Loucy (cell line): ENCODE results near the gene UBE2Q1.

Experiments used
- H2AFZ ChIP-seq: fragments of 200-600 bp; sonication (generic); 2 replicates; pipeline ENCODE4 v1.6.0; 2016; ENCODE audit warnings: antibody characterized with exemption, mild to moderate bottlenecking, low read length, moderate library complexity
- H3F3A ChIP-seq: fragments of 200-600 bp; 2 replicates; pipeline ENCODE4 v1.6.0; 2016; ENCODE audit warnings: antibody characterized with exemption, low read depth, mild to moderate bottlenecking
- H3K27me3 ChIP-seq: fragments of 200-600 bp; sonication (generic); 2 replicates; pipeline ENCODE4 v1.6.1; 2014; ENCODE audit warnings: low read length, mild to moderate bottlenecking; ENCODE audit not compliant: insufficient read depth, poor library complexity, severe bottlenecking
- H3K36me3 ChIP-seq: fragments of 200-600 bp; sonication (generic); 2 replicates; pipeline ENCODE4 v1.6.1; 2016; ENCODE audit warnings: low read length; ENCODE audit not compliant: insufficient read depth
- H3K4me1 ChIP-seq: fragments of 200-600 bp; sonication (generic); 2 replicates; pipeline ENCODE4 v1.5.1; 2014; ENCODE audit warnings: low read length, mild to moderate bottlenecking; ENCODE audit not compliant: insufficient read depth, poor library complexity, severe bottlenecking
- H3K4me2 ChIP-seq: fragments of 200-600 bp; sonication (generic); 2 replicates; pipeline ENCODE4 v1.6.0; 2014; ENCODE audit warnings: antibody characterized with exemption, low read length, low read depth, mild to moderate bottlenecking; ENCODE audit not compliant: poor library complexity, severe bottlenecking
- H3K4me3 ChIP-seq: fragments of 200-600 bp; sonication (generic); 2 replicates; pipeline ENCODE4 v1.5.1; 2014; ENCODE audit warnings: low read length, mild to moderate bottlenecking, mixed read lengths; ENCODE audit not compliant: poor library complexity, severe bottlenecking
- H3K79me2 ChIP-seq: fragments of 200-600 bp; sonication (generic); 2 replicates; pipeline ENCODE4 v1.6.1; 2014; ENCODE audit warnings: low read length; ENCODE audit not compliant: insufficient read depth
- H3K9ac ChIP-seq: fragments of 200-600 bp; sonication (generic); 2 replicates; pipeline ENCODE4 v1.6.0; 2014; ENCODE audit warnings: mild to moderate bottlenecking, low read depth, low read length, moderate library complexity; ENCODE audit not compliant: poor library complexity, severe bottlenecking
- H3K9me2 ChIP-seq: fragments of 200-600 bp; sonication (generic); replicated peaks from 2 replicates; pipeline ENCODE4 v1.6.1; 2016; ENCODE audit warnings: low read depth, low read length, mixed read lengths
- H3K9me3 ChIP-seq: fragments of 200-600 bp; sonication (generic); 2 replicates; pipeline ENCODE4 v1.6.1; 2014; ENCODE audit warnings: mild to moderate bottlenecking, antibody characterized with exemption, low read length, low read depth; ENCODE audit not compliant: insufficient read depth
- H4K20me1 ChIP-seq: fragments of 200-600 bp; sonication (generic); 2 replicates; pipeline ENCODE4 v1.6.0; 2014; ENCODE audit warnings: antibody characterized with exemption, low read length, mild to moderate bottlenecking; ENCODE audit not compliant: insufficient read depth, poor library complexity, severe bottlenecking
- CTCF ChIP-seq: fragments of 200-600 bp; sonication (generic); conservative IDR thresholded peaks from 2 replicates; pipeline ENCODE4 v1.5.1; 2014; ENCODE audit warnings: mild to moderate bottlenecking, antibody characterized with exemption, low read length
- EZH2phosphoT487 ChIP-seq: fragments of 200-600 bp; IDR thresholded peaks from 2 replicates; pipeline ENCODE4 v1.6.1; 2018; ENCODE audit warnings: antibody characterized with exemption, mild to moderate bottlenecking, moderate library complexity, borderline replicate concordance

The UBE2Q1 gene

GRCh38 chr1:154571964-154572288 is 13.5 kb upstream of the UBE2Q1 start:
- Histone ChIP-seq H3K4me1 (peaks cover 15% of the 10 kb centered on the region), H3K9me3 (no peaks in the 10 kb centered on the region), H4K20me1 (no peaks in the 10 kb centered on the region), H3K27me3 (no peaks in the 10 kb centered on the region), H3K9ac (no peak overlapping the region), H3K4me3 (no peak overlapping the region), H3K36me3 (no peaks in the 10 kb centered on the region), H3K4me2 (no peak overlapping the region), H2AFZ (no peak overlapping the region), H3K79me2 (no peaks in the 10 kb centered on the region), H3K9me2 (no peaks in the 10 kb centered on the region), H3F3A (no peaks in the 10 kb centered on the region)
- no peak for TF ChIP-seq EZH2phosphoT487
- TF ChIP-seq CTCF, result no peak

- no peak overlapping the region for H3K9ac ChIP-seq
- H4K20me1 ChIP-seq, result no peaks in the 10 kb centered on the region
- H2AFZ ChIP-seq, result no peak overlapping the region
These were observed 12.9 kb upstream of the UBE2Q1 start for GRCh38 chr1:154571244-154571963.

GRCh38 chr1:154568157-154568815 is 9.8 kb upstream of the UBE2Q1 start:
- Histone ChIP-seq H3K4me1 (no peaks in the 10 kb centered on the region), H2AFZ (no peak overlapping the region), H3F3A (no peaks in the 10 kb centered on the region), H3K4me3 (no peak overlapping the region), H3K9me2 (no peaks in the 10 kb centered on the region), H3K9ac (no peak overlapping the region), H4K20me1 (no peaks in the 10 kb centered on the region), H3K9me3 (no peaks in the 10 kb centered on the region), H3K79me2 (no peaks in the 10 kb centered on the region), H3K4me2 (no peak overlapping the region), H3K27me3 (no peaks in the 10 kb centered on the region), H3K36me3 (no peaks in the 10 kb centered on the region)
- TF ChIP-seq EZH2phosphoT487, result no peak
- TF ChIP-seq CTCF, result no peak

More at GRCh38 chr1:154571244-154571963, 12.9 kb upstream of the UBE2Q1 start:
- Histone ChIP-seq H3K79me2 (no peaks in the 10 kb centered on the region), H3K4me1 (peaks cover 15% of the 10 kb centered on the region), H3K4me2 (no peak overlapping the region), H3K9me3 (no peaks in the 10 kb centered on the region), H3F3A (no peaks in the 10 kb centered on the region), H3K36me3 (no peaks in the 10 kb centered on the region), H3K9me2 (no peaks in the 10 kb centered on the region), H3K4me3 (no peak overlapping the region), H3K27me3 (no peaks in the 10 kb centered on the region)
- no peak for TF ChIP-seq CTCF
- no peak for TF ChIP-seq EZH2phosphoT487
